Endothelial cell (in vitro differentiated cells): Measurements from ENCODE around the gene TRABD2B. TPM values are rescaled to one million over a fixed set of nuclear protein-coding genes. Genes with fewer than 3 reads are reported as not detected.

Experiments
- DNase-seq: peaks from one replicate; pipeline ENCODE4 v3.0.0; 2021; ENCODE audit warnings: low spot score
- H3K27ac Mint-ChIP-seq: one replicate; pipeline ENCODE4 v1.8.0; 2021; ENCODE audit warnings: mixed read lengths, inconsistent platforms; ENCODE audit not compliant: unreplicated experiment
- H3K27me3 Mint-ChIP-seq: one replicate; pipeline ENCODE4 v1.8.0; 2021; ENCODE audit warnings: mild to moderate bottlenecking, moderate library complexity, mixed read lengths, inconsistent platforms; ENCODE audit not compliant: unreplicated experiment
- H3K36me3 Mint-ChIP-seq: one replicate; pipeline ENCODE4 v1.8.0; 2021; ENCODE audit warnings: mild to moderate bottlenecking, low read depth, mixed read lengths, inconsistent platforms; ENCODE audit not compliant: unreplicated experiment
- H3K4me1 Mint-ChIP-seq: one replicate; pipeline ENCODE4 v1.8.0; 2021; ENCODE audit warnings: mild to moderate bottlenecking, mixed read lengths, inconsistent platforms; ENCODE audit not compliant: unreplicated experiment
- H3K4me3 Mint-ChIP-seq: one replicate; pipeline ENCODE4 v1.8.0; 2021; ENCODE audit warnings: mild to moderate bottlenecking, mixed read lengths, inconsistent platforms; ENCODE audit not compliant: unreplicated experiment
- H3K9me3 Mint-ChIP-seq: one replicate; pipeline ENCODE4 v1.8.0; 2021; ENCODE audit warnings: mixed read lengths, inconsistent platforms; ENCODE audit not compliant: unreplicated experiment
- CTCF ChIP-seq: fragments of 200-600 bp; sonication (generic); IDR thresholded peaks from one replicate; pipeline ENCODE4 v1.5.0; 2021; ENCODE audit warnings: antibody characterized with exemption; ENCODE audit not compliant: unreplicated experiment
- total RNA-seq: library from RNA; stranded (reverse); fragmentation: NEBNext Ultra II Directional; extraction: Animal tissue kit (Norgen Biotek cat#: 25700); gene quantifications from one replicate; pipeline ENCODE4 v1.2.1, GENCODE V29; 2021; ENCODE audit not compliant: unreplicated experiment

Gene TRABD2B
- total RNA-seq, 1 donor from 2014 or later: 1.0 TPM

- no peak overlapping the region for H3K4me3 Mint-ChIP-seq
These were observed 101.7 kb downstream of the TRABD2B start for GRCh38 chr1:47895279-47896125.

GRCh38 chr1:47894410-47895278, 102.5 kb downstream of the TRABD2B start:
- Mint-ChIP-seq H3K9me3 (no peaks in the 10 kb centered on the region), H3K4me1 (peaks cover 11% of the 10 kb centered on the region), H3K27ac (no peak overlapping the region), H3K36me3 (no peaks in the 10 kb centered on the region), H3K27me3 (peaks cover 4% of the 10 kb centered on the region), H3K4me3 (no peak overlapping the region)
- no peak for TF ChIP-seq CTCF
- DNase-seq: peak; percentile 12

More at GRCh38 chr1:47895279-47896125, 101.7 kb downstream of the TRABD2B start:
- TF ChIP-seq CTCF: no peak
- H3K27ac Mint-ChIP-seq: no peak overlapping the region
- DNase-seq: no peak
- no peaks in the 10 kb centered on the region for H3K9me3 Mint-ChIP-seq
- H3K27me3 Mint-ChIP-seq: peaks cover 4% of the 10 kb centered on the region
- peaks cover 11% of the 10 kb centered on the region for H3K4me1 Mint-ChIP-seq
- no peaks in the 10 kb centered on the region for H3K36me3 Mint-ChIP-seq

GRCh38 chr1:47893412-47893811, 103.8 kb downstream of the TRABD2B start:
- no peak overlapping the region for H3K4me3 Mint-ChIP-seq
- H3K27me3 Mint-ChIP-seq: peaks cover 4% of the 10 kb centered on the region
- TF ChIP-seq CTCF: no peak
- no peak for DNase-seq
- H3K4me1 Mint-ChIP-seq: peaks cover 11% of the 10 kb centered on the region
- no peaks in the 10 kb centered on the region for H3K36me3 Mint-ChIP-seq
- H3K27ac Mint-ChIP-seq: no peak overlapping the region
- H3K9me3 Mint-ChIP-seq: no peaks in the 10 kb centered on the region

- no peak for DNase-seq
- Mint-ChIP-seq H3K4me1 (peaks cover 11% of the 10 kb centered on the region), H3K27me3 (peaks cover 2% of the 10 kb centered on the region), H3K9me3 (no peaks in the 10 kb centered on the region), H3K36me3 (no peaks in the 10 kb centered on the region), H3K27ac (no peak overlapping the region), H3K4me3 (no peak overlapping the region)
- TF ChIP-seq CTCF: no peak
These were observed 106.4 kb downstream of the TRABD2B start for GRCh38 chr1:47890779-47891178.
